Fibroblast of pulmonary artery (primary cell): Measurements from ENCODE around the gene URM1.
A peak's percentile ranks its signal among the peaks of the same experiment; 100 is the strongest.
"Not testable (repeated sequence)": the region's sequence is repeated elsewhere in the genome, so short reads cannot be mapped to it uniquely, and the experiment has no call there.

ENCODE experiments used
- DNase-seq: peaks from one replicate; pipeline ENCODE4 v3.0.0-alpha.2; 2010; ENCODE audit warnings: low read depth
- H3K4me3 ChIP-seq: replicated peaks from 2 replicates; pipeline ENCODE4 v1.5.1; 2011; ENCODE audit warnings: low read depth, mild to moderate bottlenecking, control low read depth, low read length, moderate library complexity
- CTCF ChIP-seq: IDR thresholded peaks from 2 replicates; pipeline ENCODE4 v1.5.1; 2011; ENCODE audit warnings: mild to moderate bottlenecking, control low read depth, low read length, inconsistent platforms; ENCODE audit errors: missing control alignments

URM1 gene

DNA sequence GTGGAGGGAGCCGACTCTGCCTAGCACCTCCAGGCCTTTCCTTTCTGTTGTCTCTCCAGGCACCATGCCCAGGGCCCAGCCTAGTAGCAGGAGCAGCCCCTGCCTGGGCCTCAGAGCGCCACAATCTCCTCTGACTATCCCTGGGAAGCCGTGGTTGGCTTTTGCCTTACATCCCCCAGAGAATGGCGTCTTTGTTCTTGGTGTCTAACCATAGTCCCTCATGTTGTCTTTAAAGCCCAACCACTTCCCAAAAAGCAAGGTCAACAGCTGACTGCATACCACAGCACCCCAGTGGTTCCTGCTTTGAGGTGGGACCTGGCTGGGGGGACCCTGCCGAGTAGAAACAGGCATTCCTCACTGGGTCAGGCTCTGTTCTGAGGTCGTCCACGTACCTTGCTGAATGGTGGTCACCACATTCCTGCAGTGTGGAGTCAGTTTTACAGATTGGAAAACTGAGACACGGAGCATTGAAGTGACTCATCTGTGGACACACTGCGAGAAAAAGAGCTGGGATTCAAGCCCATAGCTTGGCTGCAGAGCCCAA lies 35.7 kb downstream of the URM1 start:
- H3K4me3 ChIP-seq: no peak overlapping the region
- no peak for TF ChIP-seq CTCF
- no peak for DNase-seq

GRCh38 chr9:128408963-128409431 lies 37.8 kb downstream of the URM1 start:
- TF ChIP-seq CTCF: no peak
- DNase-seq: no peak
- no peak overlapping the region for H3K4me3 ChIP-seq

DNA sequence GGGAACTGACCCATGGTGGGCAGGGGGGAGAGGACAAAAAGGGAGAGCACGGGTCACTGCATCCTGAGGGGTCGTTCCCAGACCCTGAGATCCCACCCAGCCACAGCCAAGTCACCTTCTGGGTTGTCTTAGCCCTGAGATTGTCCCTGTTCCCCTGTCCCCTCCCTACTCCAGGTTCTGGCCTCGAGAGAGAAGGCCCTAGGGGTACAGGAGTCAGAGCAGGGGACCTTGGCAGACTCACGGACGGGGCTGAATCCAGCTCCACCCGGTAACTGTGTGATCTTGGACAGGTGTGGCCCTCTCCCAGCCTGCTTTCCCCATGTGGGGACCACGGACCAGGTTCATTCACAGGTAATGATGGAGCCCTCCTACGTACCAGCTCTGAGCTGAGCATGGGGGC lies 38.3 kb downstream of the URM1 start:
- DNase-seq: no peak
- no peak for TF ChIP-seq CTCF
- no peak overlapping the region for H3K4me3 ChIP-seq

GRCh38 chr9:128409978-128410377 lies 38.8 kb downstream of the URM1 start:
- H3K4me3 ChIP-seq: no peak overlapping the region
- peak; percentile 45 for TF ChIP-seq CTCF
- peak; percentile 49 for DNase-seq

DNA sequence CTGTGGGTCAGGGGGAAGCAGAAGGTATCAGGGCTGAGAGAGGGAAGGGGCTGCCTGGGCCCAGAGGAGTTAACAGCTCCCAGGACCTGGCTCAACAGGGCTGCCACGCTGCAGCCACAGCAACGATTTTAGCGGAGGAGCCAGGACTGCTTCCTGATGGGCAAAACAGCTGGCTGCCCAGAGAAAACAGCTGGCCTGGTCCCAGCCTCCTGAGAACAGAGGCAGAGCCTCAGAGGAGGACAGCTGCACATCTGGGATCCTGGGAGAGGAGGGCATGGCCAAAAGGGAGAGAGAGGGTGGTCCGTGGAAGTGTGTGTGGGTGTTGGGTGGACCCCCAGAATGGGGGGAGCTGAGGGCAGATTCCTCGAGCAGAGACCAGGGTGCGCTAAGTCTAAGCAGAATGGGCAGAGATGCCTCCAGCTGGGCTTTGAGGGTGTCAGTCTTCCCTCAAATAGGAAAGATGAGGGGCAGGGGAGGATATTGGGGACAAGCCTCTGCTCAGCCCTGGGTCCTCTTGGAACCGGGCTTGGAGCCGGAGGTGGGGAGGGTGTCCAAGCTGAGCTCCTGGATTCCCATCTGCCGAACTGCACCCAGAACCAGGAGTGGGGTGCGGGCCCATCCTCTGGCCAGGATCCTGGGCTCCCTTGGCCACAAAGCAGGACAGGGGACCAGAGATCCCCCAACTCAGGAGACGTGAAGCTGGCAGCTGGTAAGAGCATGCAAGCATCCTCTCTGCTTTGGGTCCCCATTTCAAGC lies 40.4 kb downstream of the URM1 start:
- no peak for DNase-seq
- H3K4me3 ChIP-seq: no peak overlapping the region
- no peak for TF ChIP-seq CTCF

- no peak overlapping the region for H3K4me3 ChIP-seq
- DNase-seq: peak; percentile 51
- peak; percentile 65 for TF ChIP-seq CTCF
These were observed 41.1 kb downstream of the URM1 start for GRCh38 chr9:128412120-128412790.

DNA sequence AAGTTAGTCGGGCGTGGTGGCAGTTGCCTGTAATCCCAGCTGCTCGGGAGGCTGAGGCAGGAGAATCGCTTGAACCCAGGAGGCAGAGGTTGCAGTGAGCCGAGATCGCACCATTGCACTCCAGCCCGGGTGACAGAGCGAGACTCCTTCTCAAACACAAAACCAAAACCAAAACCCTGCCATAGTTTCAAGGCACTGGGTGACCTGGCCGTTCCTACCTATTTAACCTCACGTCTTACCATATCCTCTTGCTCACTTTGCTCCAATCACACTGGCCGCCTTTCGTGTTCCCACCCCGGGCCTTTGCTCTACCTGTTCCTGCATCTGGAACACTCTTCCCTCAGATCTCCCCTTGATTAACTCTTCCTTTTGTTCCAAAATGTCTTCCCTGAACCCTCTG lies 42.6 kb downstream of the URM1 start:
- H3K4me3 ChIP-seq, DNase-seq: not testable (repeated sequence)
